Measurements from ENCODE around the gene SH3PXD2A.

DNA sequence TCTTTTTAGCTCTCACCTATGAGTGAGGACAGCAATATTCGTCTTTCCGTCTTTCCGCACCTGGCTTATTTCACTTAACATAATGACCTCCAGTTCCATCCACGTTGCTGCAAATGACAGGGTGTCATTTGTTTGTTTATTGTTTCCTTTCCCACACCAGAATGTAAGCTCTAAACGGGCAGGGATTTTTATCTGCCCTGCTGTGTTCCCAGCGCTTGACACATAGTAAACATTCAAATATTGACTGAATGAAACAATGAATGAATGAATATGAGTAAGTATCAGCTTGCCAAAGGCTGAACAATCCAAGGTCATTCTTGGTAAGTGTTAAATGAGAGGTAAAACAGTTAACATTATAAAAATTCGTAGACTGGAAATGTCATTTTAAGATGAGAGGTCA is 12.8 kb downstream of the SH3PXD2A start:
- TF ChIP-seq CTCF (IDR thresholded peaks at IDR 0.05) (no peak), POLR2A (IDR thresholded peaks at IDR 0.05) (no peak)
